IMR-90 (cell line): ENCODE measurements around the gene ZCCHC7.

ENCODE experiments used
- CEBPB ChIP-seq: IDR thresholded peaks from 2 replicates; pipeline ENCODE4 v1.6.1; 2012; ENCODE audit warnings: low read depth, low read length, improper control_type of control experiment
- CHD1 ChIP-seq: IDR thresholded peaks from 2 replicates; pipeline ENCODE4 v1.6.1; 2012; ENCODE audit warnings: low read depth, low read length, improper control_type of control experiment
- ELK1 ChIP-seq: fragments of 150-350 bp; IDR thresholded peaks from 2 replicates; pipeline ENCODE4 v1.6.1; 2016; ENCODE audit warnings: low read depth, mild to moderate bottlenecking, low read length, moderate library complexity, borderline replicate concordance
- MAFK ChIP-seq: IDR thresholded peaks from 2 replicates; pipeline ENCODE4 v1.6.1; 2012; ENCODE audit warnings: low read depth, low read length, improper control_type of control experiment
- POLR2A ChIP-seq: IDR thresholded peaks from 2 replicates; pipeline ENCODE4 v1.6.1; 2012; ENCODE audit warnings: mild to moderate bottlenecking, low read depth, low read length
- RAD21 ChIP-seq: IDR thresholded peaks from 2 replicates; pipeline ENCODE4 v1.6.1; 2012; ENCODE audit warnings: low read length, improper control_type of control experiment
- SMC3 ChIP-seq: fragments of 150-350 bp; IDR thresholded peaks from 2 replicates; pipeline ENCODE4 v1.6.1; 2016; ENCODE audit warnings: low read depth, mild to moderate bottlenecking, antibody characterized with exemption, low read length, moderate library complexity
- TF ChIP-seq, protein P1 (sequence below): conservative IDR thresholded peaks from 2 replicates; pipeline ENCODE4 v1.5.1; 2012; ENCODE audit warnings: mild to moderate bottlenecking, low read depth, low read length, improper control_type of control experiment

DNA sequence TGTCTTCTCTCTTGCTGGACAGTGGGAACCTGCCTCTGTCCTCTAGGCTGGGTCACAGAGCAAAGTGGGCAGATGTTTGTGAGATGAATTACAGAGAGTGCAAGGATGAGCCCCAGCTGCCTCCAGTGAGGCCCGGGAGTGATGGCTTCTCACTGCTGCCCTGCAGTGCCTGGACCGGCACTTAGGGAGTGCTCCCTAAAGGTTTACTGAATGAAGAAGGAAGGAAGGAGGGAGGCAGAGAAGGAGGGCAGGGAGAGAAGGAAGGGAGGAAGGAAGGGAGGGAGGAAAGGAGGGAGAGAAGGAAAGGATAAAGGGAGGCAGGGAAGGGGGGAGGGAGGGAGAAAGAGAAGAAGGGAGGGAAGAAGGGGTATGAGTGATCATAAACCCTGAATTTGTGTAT lies 259.5 kb downstream of the ZCCHC7 start:
- TF ChIP-seq POLR2A (no peak), CEBPB (no peak), RAD21 (no peak), SMC3 (no peak), MAFK (no peak), ELK1 (no peak), CHD1 (no peak)
- TF ChIP-seq, protein P1, sequence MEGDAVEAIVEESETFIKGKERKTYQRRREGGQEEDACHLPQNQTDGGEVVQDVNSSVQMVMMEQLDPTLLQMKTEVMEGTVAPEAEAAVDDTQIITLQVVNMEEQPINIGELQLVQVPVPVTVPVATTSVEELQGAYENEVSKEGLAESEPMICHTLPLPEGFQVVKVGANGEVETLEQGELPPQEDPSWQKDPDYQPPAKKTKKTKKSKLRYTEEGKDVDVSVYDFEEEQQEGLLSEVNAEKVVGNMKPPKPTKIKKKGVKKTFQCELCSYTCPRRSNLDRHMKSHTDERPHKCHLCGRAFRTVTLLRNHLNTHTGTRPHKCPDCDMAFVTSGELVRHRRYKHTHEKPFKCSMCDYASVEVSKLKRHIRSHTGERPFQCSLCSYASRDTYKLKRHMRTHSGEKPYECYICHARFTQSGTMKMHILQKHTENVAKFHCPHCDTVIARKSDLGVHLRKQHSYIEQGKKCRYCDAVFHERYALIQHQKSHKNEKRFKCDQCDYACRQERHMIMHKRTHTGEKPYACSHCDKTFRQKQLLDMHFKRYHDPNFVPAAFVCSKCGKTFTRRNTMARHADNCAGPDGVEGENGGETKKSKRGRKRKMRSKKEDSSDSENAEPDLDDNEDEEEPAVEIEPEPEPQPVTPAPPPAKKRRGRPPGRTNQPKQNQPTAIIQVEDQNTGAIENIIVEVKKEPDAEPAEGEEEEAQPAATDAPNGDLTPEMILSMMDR: no peak
